DLD1 (cell line): Measurements from ENCODE around the gene CHD9.
"Not testable (repeated sequence)": the region's sequence is repeated elsewhere in the genome, so short reads cannot be mapped to it uniquely, and the experiment has no call there.

Source experiments
- in situ Hi-C: cut with HindIII; loops from 2 replicates; pipeline ENCODE4 v1.10.0; 2017; ENCODE audit warnings: low sequenced_read_pairs

CHD9 gene

GRCh38 chr16:53185741-53186140, 130.9 kb downstream of the CHD9 start:
- in situ Hi-C loops = not testable (repeated sequence)

DNA sequence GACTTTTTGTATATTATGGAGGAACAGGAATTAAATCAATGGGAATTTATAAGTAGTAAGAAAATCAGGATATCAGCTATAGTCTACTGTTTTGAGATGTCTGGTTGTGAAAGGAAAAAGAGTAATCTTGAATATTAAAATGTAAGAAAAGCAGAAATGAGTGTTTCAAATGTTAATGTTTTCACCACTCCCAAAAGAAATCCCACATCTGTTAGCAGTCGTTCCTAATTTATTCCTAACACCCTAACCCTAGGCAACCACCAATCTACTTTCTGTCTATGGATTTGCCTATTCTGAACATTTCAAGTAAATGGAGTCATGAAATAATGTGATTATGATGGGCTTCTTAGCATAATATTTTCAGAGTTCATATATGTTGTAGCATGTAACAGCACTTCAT, 133.0 kb downstream of the CHD9 start:
- in situ Hi-C loops = no loop called here

- in situ Hi-C loops = no loop called here
These were observed 136.6 kb downstream of the CHD9 start for GRCh38 chr16:53191413-53191812.

- in situ Hi-C loops = no loop called here
These were observed 144.1 kb downstream of the CHD9 start for GRCh38 chr16:53198933-53199332.

- in situ Hi-C loops = no loop called here
These were observed 147.1 kb downstream of the CHD9 start for GRCh38 chr16:53201900-53202299.

GRCh38 chr16:53202398-53202797, 147.6 kb downstream of the CHD9 start:
- in situ Hi-C loops = no loop called here

DNA sequence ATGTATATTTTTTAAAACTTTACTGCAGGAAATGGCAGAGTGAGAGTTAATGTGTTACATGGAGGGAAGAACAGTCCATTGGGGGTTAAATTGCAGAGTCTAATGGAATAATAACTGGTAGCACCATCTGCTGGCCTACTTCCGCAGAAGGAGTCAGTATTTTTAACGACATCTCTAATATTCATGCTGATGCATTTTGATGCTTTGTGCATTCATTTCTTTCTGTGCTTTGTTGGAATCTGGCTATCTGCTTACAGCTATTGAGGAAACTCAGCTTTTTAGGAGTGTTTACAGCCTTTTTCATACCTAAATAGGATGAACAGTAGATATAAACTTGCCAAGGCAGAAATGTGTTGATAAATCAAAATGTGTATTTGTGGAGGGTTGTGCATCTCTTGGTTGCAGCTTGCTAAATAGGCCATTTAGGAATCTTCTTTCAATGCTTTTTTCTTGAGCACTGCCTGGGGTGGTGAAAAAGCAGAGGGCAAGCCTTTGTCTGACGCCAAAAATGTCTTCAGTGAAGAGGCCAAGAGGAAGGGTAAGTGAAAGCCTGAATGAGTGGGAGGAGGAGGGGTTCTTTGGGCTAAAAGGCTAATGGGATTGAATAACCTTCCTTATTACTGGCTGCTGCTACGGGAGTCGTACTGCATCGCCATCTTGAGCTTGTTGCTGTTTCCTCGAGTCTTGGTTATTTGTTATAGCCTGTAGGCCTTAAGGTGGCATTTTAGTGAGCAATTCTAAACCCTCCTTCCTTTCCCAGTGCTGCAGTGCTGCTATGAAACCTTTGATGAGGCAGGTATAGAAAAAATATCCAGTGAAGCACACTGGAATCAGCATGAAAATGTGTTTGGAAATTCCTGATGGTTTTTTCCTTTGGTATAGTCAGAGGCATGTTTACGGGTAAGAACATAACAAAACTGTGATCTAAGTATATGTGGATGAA, 153.3 kb downstream of the CHD9 start:
- in situ Hi-C loops = no loop called here

- in situ Hi-C loops = no loop called here
These were observed 154.6 kb downstream of the CHD9 start for GRCh38 chr16:53209429-53209828.

DNA sequence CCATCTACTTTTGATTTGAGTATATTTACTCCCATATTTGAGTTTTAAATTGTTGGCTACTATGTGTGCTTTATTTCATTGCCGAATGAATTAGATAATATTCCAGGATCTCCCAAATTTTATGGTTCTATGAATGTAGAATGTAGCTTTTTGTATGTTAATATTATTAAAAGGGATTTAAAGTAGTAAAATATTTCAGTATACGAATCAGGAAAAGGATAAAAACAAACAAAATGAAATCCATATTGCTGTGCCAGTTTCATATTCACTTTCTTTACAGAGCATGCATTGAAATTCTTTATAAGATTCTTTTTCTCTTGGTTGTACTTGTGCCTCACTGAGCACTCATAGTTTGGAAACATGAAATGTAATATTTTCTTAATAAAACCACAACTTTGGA, 155.1 kb downstream of the CHD9 start:
- in situ Hi-C loops = no loop called here

DNA sequence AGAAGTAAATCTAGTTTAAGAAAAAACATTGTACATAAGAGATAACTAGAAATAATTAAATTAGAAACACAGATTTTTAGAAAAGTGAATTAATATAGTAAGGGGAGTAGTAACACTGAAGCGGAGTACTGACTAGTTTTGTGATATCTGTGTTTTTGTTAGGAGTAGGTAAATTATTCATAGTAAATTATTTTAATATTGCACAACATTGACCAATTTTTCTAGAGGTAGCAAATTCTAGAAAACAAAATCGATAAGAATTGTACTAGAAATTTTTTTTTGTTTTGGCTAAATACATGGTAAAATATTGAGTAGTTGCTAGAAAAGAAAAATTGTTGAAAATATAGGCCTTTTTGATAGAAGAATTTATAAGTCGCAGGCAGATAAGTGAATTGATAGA, 156.5 kb downstream of the CHD9 start:
- in situ Hi-C loops = no loop called here

GRCh38 chr16:53212893-53213223, 158.1 kb downstream of the CHD9 start:
- in situ Hi-C loops = no loop called here

DNA sequence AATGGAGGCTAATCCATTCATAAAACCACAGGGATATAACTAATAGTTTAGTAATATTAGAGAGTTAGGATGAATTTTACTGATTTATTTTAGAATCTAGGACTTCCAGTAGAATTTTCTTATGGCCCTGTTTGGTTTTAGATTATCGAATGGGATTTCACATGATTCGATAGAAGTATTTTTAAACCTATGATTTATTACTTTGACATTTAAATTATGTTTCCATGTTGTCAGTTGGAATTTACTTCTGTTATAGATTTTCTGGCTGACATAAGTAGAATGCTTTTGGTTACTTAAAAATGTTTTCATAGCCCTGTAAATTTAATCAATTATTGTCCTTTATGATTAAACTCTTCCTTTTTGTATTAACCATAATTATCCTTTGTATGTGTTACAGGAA, 158.8 kb downstream of the CHD9 start:
- in situ Hi-C loops = no loop called here

GRCh38 chr16:53216798-53217197, 162.0 kb downstream of the CHD9 start:
- in situ Hi-C loops = no loop called here

DNA sequence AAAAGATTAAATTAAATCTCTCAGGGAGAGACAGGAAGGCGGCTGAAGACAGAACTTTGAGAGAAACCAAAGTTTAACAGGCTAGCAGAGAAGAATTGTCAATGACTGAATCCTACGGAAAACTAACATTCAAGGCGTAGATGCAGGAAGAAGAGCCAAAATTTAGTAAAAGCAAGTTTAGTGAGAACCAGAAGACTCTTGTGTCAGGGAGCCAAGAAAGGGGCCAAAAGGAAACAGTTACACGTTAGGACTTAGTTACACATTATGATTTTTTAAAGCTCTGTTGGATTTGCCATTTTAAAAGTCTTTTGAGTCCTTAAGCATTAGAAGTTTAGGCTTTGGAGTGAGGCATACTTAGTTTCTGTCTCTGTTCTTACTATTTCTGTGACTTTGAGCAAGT, 164.6 kb downstream of the CHD9 start:
- in situ Hi-C loops = no loop called here

DNA sequence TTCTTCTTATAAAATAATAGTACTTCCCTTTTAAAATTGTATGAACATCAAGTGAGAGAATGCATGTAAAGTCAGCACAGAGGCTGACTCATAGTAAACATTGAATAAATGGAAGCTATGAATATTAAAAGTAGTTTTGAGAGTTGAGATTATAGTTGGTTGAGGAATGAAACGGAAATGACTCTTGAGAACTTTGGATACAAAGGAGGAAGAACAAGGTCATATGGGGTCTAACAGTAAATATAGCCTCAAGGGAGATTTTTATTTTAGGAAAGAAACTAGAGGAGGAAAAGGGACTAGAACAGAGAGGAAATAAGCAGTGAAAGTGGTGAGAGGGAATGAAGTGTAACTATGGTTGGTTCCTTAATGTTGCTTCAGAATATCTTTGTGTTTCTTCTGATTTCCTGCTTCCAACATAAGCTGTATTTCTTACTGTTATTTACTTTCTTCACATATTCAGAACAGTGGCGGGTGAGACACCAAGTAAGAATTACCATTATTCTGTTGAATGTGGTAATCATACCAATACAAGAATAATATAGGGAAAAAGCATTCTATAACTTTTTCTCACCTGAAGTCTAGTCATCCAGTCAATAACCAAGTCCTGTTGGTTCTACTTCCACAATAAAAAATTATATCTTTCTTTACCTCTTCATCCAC, 165.1 kb downstream of the CHD9 start:
- in situ Hi-C loops = no loop called here

GRCh38 chr16:53220585-53220984, 165.8 kb downstream of the CHD9 start:
- in situ Hi-C loops = no loop called here

DNA sequence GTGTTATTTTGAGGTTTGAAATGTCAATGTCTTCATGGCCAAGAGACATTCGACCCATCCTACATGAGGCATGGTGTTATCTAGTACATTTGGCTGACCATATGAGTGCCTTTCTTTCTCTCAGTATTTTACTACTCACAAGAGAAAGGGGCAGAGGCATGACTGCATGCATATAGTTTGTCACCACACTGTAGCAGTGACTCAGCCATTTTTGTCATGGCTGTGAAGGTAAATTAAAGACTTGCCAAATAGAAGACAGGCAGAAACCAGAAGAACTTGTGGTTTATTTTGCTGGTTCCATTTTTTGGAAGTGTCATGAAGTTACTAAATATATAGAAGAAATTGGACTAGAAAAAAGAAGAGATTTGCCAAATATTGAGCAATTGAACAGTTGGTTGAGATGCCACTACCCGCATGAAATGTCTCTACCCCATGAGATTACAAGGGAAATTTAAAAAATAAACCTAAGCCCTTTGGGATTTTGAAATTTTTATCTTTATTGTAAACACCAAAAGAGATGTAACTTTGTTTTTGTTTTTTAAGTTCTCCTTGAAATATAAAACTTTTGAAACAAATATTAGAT, 170.3 kb downstream of the CHD9 start:
- in situ Hi-C loops = no loop called here

DNA sequence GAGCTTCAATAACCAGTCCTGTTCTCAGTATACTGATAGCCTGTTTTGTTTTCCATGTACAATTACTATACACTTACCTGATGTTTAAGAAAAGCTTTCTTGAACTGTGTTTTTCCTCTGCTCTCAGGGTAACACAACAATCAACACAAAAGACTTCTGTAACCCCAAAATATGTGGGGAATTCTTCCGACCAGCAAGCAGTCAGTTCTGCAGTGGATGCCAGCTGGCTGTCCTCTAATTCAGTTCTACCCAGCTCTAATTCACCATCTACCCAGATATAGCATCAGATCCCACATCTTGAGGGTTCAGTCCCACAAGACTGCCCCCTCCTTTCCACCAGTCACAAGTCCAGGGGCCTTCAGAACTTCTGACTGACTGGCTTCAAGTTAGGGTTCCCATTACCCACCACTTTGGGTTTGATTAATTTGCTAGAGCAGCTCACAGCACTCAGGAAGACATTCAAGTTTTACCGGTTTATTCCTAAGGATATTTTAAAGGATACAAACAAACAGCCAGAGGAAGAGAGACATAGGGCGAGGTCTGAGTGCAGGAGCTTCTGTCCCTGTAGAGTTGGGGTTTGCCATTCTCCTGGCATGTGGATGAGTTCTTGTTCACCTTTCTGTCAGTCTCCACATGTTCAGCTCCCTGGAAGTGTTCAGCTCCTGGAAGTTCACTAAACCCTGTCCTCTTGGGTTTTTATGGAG, 178.2 kb downstream of the CHD9 start:
- in situ Hi-C loops = no loop called here

DNA sequence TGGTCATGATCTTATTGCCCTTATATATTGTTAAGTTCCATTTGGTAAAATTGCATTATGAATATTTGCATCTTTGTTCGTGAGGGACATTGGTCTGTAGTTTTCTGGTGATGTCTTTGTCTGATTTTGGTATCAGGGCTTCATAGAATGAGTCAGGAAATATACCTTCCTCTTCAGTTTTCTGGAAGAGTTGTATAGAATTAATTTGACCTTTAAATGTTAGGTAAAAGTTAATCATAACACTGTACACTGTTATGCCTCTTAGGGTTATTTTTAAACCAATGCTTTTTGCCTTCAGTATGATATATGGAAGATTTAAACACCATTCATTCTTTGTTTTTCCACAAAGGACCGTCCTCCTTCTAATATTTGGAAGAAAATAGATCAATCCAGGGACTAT, 180.0 kb downstream of the CHD9 start:
- in situ Hi-C loops = no loop called here

DNA sequence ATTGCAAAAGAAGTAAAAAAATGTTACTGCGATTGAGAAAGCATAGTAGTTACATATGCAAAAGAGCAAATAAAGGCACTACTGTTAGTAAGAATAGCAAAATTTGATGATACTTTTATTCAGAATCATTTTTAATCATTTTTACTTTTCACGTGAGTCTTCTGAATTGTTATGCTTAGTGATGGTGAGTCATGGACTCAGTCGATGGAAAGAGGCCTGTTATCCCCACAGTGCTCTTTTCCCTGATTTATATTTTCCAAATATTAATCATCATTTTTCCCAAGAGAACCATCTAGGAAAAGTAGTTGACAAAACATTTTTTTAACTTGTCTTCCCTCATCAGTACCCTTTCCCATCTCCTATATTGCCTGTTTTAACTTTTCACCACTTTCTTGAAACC, 181.1 kb downstream of the CHD9 start:
- in situ Hi-C loops = no loop called here

- in situ Hi-C loops = no loop called here
These were observed 194.5 kb downstream of the CHD9 start for GRCh38 chr16:53249331-53249730.
